SK-N-SH (cell line): Measurements from ENCODE around the gene TXN. TPM values are rescaled to one million over a fixed set of nuclear protein-coding genes. Genes with fewer than 3 reads are reported as not detected.
A peak's percentile ranks its signal among the peaks of the same experiment; 100 is the strongest.
"Not testable (repeated sequence)": the region's sequence is repeated elsewhere in the genome, so short reads cannot be mapped to it uniquely, and the experiment has no call there.

Experiments used
- CTCF ChIA-PET: fragments of 300-600, 350-600 bp; formaldehyde crosslinking; extraction: SDS; loops from one replicate; lab custom pipeline; 2021; lab: Yijun Ruan, JAX
- POLR2A ChIA-PET: fragments of 350-600 bp; sonication (Branson Sonifier 250); formaldehyde crosslinking; extraction: SDS; loops from one replicate; lab custom pipeline; 2020; ENCODE audit warnings: antibody characterized with exemption, inconsistent platforms; lab: Yijun Ruan, JAX
- DNase-seq: peaks from one replicate; pipeline ENCODE4 v3.0.0; 2012
- H2AFZ ChIP-seq: fragments of 200-600 bp; sonication (generic); 2 replicates; pipeline ENCODE4 v1.8.1; 2016; ENCODE audit warnings: antibody characterized with exemption, mild to moderate bottlenecking, low read depth
- H3F3A ChIP-seq: fragments of 200-600 bp; sonication (generic); replicated peaks from 2 replicates; pipeline ENCODE3; 2016; ENCODE audit warnings: antibody characterized with exemption, mild to moderate bottlenecking; ENCODE audit not compliant: insufficient read depth
- H3K27ac ChIP-seq, 2 experiments: fragments of 200-500 bp in 1 of 2; fragments of 200-600 bp in 1 of 2; sonication (Bioruptor generic) in 1 of 2; sonication (generic), shearing (Covaris generic) in 1 of 2; 2 replicates each; pipeline versions ENCODE4 v1.5.1 to v1.6.1; 2014 to 2016; ENCODE audit warnings: low read depth in 2 of 2, inconsistent platforms in 1 of 2, low read length in 1 of 2, mild to moderate bottlenecking in 1 of 2, mixed read lengths in 1 of 2
- H3K27me3 ChIP-seq: fragments of 200-600 bp; sonication (generic), shearing (Covaris generic); 2 replicates; pipeline ENCODE4 v1.6.1; 2016; ENCODE audit warnings: mixed run types; ENCODE audit not compliant: insufficient read depth
- H3K36me3 ChIP-seq, 2 experiments: fragments of 200-500 bp in 1 of 2; fragments of 200-600 bp in 1 of 2; sonication (Bioruptor generic) in 1 of 2; sonication (generic) in 1 of 2; replicated peaks in 1 of 2; 2 replicates each; pipeline versions ENCODE3 to v1.5.1; 2014 to 2016; ENCODE audit warnings: low read length in 1 of 2, mild to moderate bottlenecking in 1 of 2; ENCODE audit not compliant: insufficient read depth in 2 of 2, control insufficient read depth in 1 of 2
- H3K4me1 ChIP-seq, 2 experiments: fragments of 200-500 bp in 1 of 2; fragments of 200-600 bp in 1 of 2; sonication (Bioruptor generic) in 1 of 2; sonication (generic), shearing (Covaris generic) in 1 of 2; 2 replicates each; pipeline versions ENCODE4 v1.5.1 to v1.6.1; 2014 to 2016; ENCODE audit warnings: low read depth in 1 of 2, low read length in 1 of 2, mixed run types in 1 of 2; ENCODE audit not compliant: insufficient read depth in 2 of 2, control insufficient read depth in 1 of 2
- H3K4me2 ChIP-seq: fragments of 200-600 bp; sonication (generic), shearing (Covaris generic); 2 replicates; pipeline ENCODE4 v1.6.1; 2017; ENCODE audit warnings: mixed run types
- H3K4me3 ChIP-seq, 2 experiments: fragments of 200-500 bp in 1 of 2; fragments of 200-600 bp in 1 of 2; sonication (Bioruptor generic) in 1 of 2; sonication (generic), shearing (Covaris generic) in 1 of 2; 2 replicates each; pipeline versions ENCODE4 v1.5.1 to v1.8.1; 2014 to 2016; ENCODE audit warnings: low read depth in 2 of 2, inconsistent platforms in 1 of 2, low read length in 1 of 2, mild to moderate bottlenecking in 1 of 2, mixed read lengths in 1 of 2, moderate library complexity in 1 of 2
- H3K79me2 ChIP-seq: fragments of 200-600 bp; sonication (generic); 2 replicates; pipeline ENCODE4 v1.8.1; 2017; ENCODE audit warnings: mild to moderate bottlenecking; ENCODE audit not compliant: insufficient read depth
- H3K9ac ChIP-seq: fragments of 200-600 bp; sonication (generic); 2 replicates; pipeline ENCODE4 v1.6.1; 2017; ENCODE audit warnings: mixed run types
- H3K9me2 ChIP-seq: fragments of 200-600 bp; sonication (generic); 2 replicates; pipeline ENCODE4 v1.6.1; 2017; ENCODE audit warnings: mixed run types
- H3K9me3 ChIP-seq: fragments of 200-600 bp; sonication (generic); 2 replicates; pipeline ENCODE4 v1.6.1; 2017; ENCODE audit warnings: mixed run types, mild to moderate bottlenecking, moderate library complexity
- H4K20me1 ChIP-seq: fragments of 200-600 bp; sonication (generic); 2 replicates; pipeline ENCODE4 v1.6.1; 2017; ENCODE audit warnings: mild to moderate bottlenecking, mixed run types; ENCODE audit not compliant: insufficient read depth
- CTCF ChIP-seq: fragments of 200-600 bp; sonication (generic); IDR thresholded peaks from 2 replicates; pipeline ENCODE4 v1.6.1; 2017; ENCODE audit warnings: antibody characterized with exemption, mild to moderate bottlenecking, moderate library complexity
- ELF1 ChIP-seq: IDR thresholded peaks from 2 replicates; pipeline ENCODE4 v1.4.0; 2012
- FOXJ3 ChIP-seq: sonication (generic); formaldehyde crosslinking; IDR thresholded peaks from 2 replicates; pipeline ENCODE4 v1.5.1; 2020; ENCODE audit warnings: mild to moderate bottlenecking, missing genetic modification reagents
- GABPA ChIP-seq: IDR thresholded peaks from 2 replicates; pipeline ENCODE4 v1.4.0; 2012; ENCODE audit warnings: low read depth, mild to moderate bottlenecking
- GATA2 ChIP-seq: sonication (generic); formaldehyde crosslinking; IDR thresholded peaks from 2 replicates; pipeline ENCODE4 v1.5.0; 2020; ENCODE audit warnings: mild to moderate bottlenecking, missing genetic modification reagents
- IRF3 ChIP-seq: fragments of 150-350 bp; IDR thresholded peaks from 2 replicates; pipeline ENCODE4 v1.6.1; 2016; ENCODE audit warnings: mild to moderate bottlenecking, low read depth, low read length
- JUND ChIP-seq: IDR thresholded peaks from 2 replicates; pipeline ENCODE4 v1.4.0; 2012
- MAX ChIP-seq: IDR thresholded peaks from 2 replicates; pipeline ENCODE4 v1.4.0; 2012; ENCODE audit warnings: low read depth
- NRF1 ChIP-seq: IDR thresholded peaks from 2 replicates; pipeline ENCODE4 v1.6.1; 2012; ENCODE audit warnings: low read depth, mild to moderate bottlenecking, low read length
- POLR2AphosphoS5 ChIP-seq: IDR thresholded peaks from 2 replicates; pipeline ENCODE4 v1.6.1; 2012; ENCODE audit warnings: low read depth, low read length
- RAD21 ChIP-seq: IDR thresholded peaks from 2 replicates; pipeline ENCODE4 v1.6.1; 2012; ENCODE audit warnings: mild to moderate bottlenecking, low read length
- RFX5 ChIP-seq: IDR thresholded peaks from 2 replicates; pipeline ENCODE4 v1.6.1; 2012; ENCODE audit warnings: mild to moderate bottlenecking, improper control_type of control experiment, low read length
- RXRA ChIP-seq: IDR thresholded peaks from 2 replicates; pipeline ENCODE4 v1.4.0; 2012; ENCODE audit warnings: low read depth, mild to moderate bottlenecking, borderline replicate concordance
- USF1 ChIP-seq: IDR thresholded peaks from 2 replicates; pipeline ENCODE4 v1.4.0; 2012; ENCODE audit warnings: low read depth, borderline replicate concordance
- YY1 ChIP-seq: IDR thresholded peaks from 2 replicates; pipeline ENCODE4 v1.4.0; 2012; ENCODE audit warnings: low read depth, mild to moderate bottlenecking
- WGBS: methylation state at CpG from one replicate; pipeline ENCODE4 v1.1.6; 2017; ENCODE audit warnings: low lambda C conversion rate; 5-methylcytosine and 5-hydroxymethylcytosine counted together
- polyA plus RNA-seq, 3 experiments: library from polyadenylated mRNA; depleted of rRNA; stranded (reverse); fragments of >200 nt; gene quantifications; 2 replicates each; pipeline ENCODE4 v1.2.3, GENCODE V29; 2012

TXN gene
- polyA plus RNA-seq, 1 of the 3 experiments (the other 2 are of a cell fraction), result 281 TPM

- no peak for DNase-seq
- H2AFZ ChIP-seq, result no peak overlapping the region
- H3K9me2 ChIP-seq, result no peaks in the 10 kb centered on the region
- no peaks in the 10 kb centered on the region for H3F3A ChIP-seq
- 82% methylated on average over 11 of the region's 12 CpGs for WGBS
- no peaks in the 10 kb centered on the region for H4K20me1 ChIP-seq
- CTCF ChIA-PET, result interaction anchor here (1.2 to 1.5 kb wide), 4 partner anchors 12 to 46 kb away, joined by 4 to 5 read pairs (median 4); no protein-coding TSS in a partner anchor
- H3K4me1 ChIP-seq, result no peaks in the 10 kb centered on the region
- no peaks in the 10 kb centered on the region for H3K36me3 ChIP-seq
- no peaks in the 10 kb centered on the region for H3K27me3 ChIP-seq
- no peak overlapping the region for H3K9ac ChIP-seq
- H3K4me2 ChIP-seq, result no peak overlapping the region
- no peak overlapping the region for H3K4me3 ChIP-seq
- POLR2A ChIA-PET, result no interaction called here
- no peaks in the 10 kb centered on the region for H3K9me3 ChIP-seq
- H3K27ac ChIP-seq, result no peak overlapping the region
- TF ChIP-seq NRF1 (no peak), CTCF (no peak), RFX5 (no peak), IRF3 (no peak), RAD21 (no peak), MAX (no peak), GABPA (no peak), USF1 (no peak), YY1 (no peak), POLR2AphosphoS5 (no peak), GATA2 (CRISPR knock-in tag) (no peak), JUND (no peak)
- H3K79me2 ChIP-seq, result no peaks in the 10 kb centered on the region
Measured at GRCh38 chr9:110198357-110198756, 58.0 kb downstream of the TXN start.

- 79% methylated on average over 9 of the region's 11 CpGs for WGBS
- DNase-seq, result no peak
- ChIA-PET POLR2A (no interaction called here), CTCF (interaction anchor here (1.2 to 1.5 kb wide), 4 partner anchors 12 to 45 kb away, joined by 3 to 5 read pairs (median 4); no protein-coding TSS in a partner anchor)
- no peaks in the 10 kb centered on the region for H3F3A ChIP-seq
- no peak overlapping the region for H3K4me2 ChIP-seq
- no peak overlapping the region for H2AFZ ChIP-seq
- H3K27me3 ChIP-seq, result no peaks in the 10 kb centered on the region
- no peaks in the 10 kb centered on the region for H4K20me1 ChIP-seq
- no peaks in the 10 kb centered on the region for H3K4me1 ChIP-seq
- no peak overlapping the region for H3K9ac ChIP-seq
- TF ChIP-seq RXRA (no peak), GATA2 (CRISPR knock-in tag) (no peak), FOXJ3 (CRISPR knock-in tag) (no peak), ELF1 (no peak), CTCF (peak; percentile 21; the same call in 1 of the 2 replicates)
- no peak overlapping the region for H3K27ac ChIP-seq
- H3K79me2 ChIP-seq, result no peaks in the 10 kb centered on the region
- no peaks in the 10 kb centered on the region for H3K36me3 ChIP-seq
- no peak overlapping the region for H3K4me3 ChIP-seq
- no peaks in the 10 kb centered on the region for H3K9me3 ChIP-seq
- no peaks in the 10 kb centered on the region for H3K9me2 ChIP-seq
Measured at GRCh38 chr9:110197330-110198187, 58.7 kb downstream of the TXN start.

GRCh38 chr9:110196084-110196499 lies 60.2 kb downstream of the TXN start:
- CTCF ChIA-PET, result interaction anchor here (1.9 kb wide), 1 partner anchor 13 kb away, joined by 10 read pairs; no protein-coding TSS in a partner anchor
- H3K4me3 ChIP-seq, H3K36me3 ChIP-seq, H3K4me1 ChIP-seq, POLR2A ChIA-PET, H3K27ac ChIP-seq, H3F3A ChIP-seq, H3K9me3 ChIP-seq, H3K27me3 ChIP-seq, H3K79me2 ChIP-seq, H3K9ac ChIP-seq, H2AFZ ChIP-seq, H4K20me1 ChIP-seq, H3K4me2 ChIP-seq, H3K9me2 ChIP-seq, DNase-seq: not testable (repeated sequence)
- WGBS, result 88% methylated on average over 16 of the region's 16 CpGs
